ENCODE data around the gene TMEM62.

DNA sequence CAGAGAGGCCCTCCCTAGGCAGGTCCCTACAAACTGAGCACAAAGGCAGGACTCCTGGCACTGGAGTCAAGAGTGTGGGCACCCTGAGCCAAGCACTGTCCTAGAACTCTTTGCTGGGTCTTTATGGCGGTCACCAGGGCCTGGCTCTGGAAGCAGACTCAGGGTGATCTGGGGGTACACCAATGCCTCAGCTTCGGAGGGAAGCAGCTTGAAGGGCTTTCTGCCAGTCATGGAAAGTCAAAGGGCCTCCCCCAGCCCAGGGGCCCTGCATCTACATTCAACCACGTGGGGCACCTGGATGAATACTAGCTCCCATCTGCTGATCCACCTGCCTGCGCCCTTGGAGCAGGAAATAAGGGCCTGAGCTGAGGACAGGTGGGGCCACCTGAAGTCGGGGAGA, 80.1 kb downstream of the TMEM62 start:
- TF ChIP-seq, protein P1, sequence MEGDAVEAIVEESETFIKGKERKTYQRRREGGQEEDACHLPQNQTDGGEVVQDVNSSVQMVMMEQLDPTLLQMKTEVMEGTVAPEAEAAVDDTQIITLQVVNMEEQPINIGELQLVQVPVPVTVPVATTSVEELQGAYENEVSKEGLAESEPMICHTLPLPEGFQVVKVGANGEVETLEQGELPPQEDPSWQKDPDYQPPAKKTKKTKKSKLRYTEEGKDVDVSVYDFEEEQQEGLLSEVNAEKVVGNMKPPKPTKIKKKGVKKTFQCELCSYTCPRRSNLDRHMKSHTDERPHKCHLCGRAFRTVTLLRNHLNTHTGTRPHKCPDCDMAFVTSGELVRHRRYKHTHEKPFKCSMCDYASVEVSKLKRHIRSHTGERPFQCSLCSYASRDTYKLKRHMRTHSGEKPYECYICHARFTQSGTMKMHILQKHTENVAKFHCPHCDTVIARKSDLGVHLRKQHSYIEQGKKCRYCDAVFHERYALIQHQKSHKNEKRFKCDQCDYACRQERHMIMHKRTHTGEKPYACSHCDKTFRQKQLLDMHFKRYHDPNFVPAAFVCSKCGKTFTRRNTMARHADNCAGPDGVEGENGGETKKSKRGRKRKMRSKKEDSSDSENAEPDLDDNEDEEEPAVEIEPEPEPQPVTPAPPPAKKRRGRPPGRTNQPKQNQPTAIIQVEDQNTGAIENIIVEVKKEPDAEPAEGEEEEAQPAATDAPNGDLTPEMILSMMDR (optimal IDR thresholded peaks at IDR 0.05 in 1 of 3, IDR thresholded peaks at IDR 0.05 in 1 of 3, conservative IDR thresholded peaks at IDR 0.05 in 1 of 3; ENCODE audit: extremely low read depth in 1 of 3, insufficient read depth in 2 of 3, low read length in 3 of 3), result no peak
- TF ChIP-seq EZH2 (IDR thresholded peaks at IDR 0.05; ENCODE audit: low read length), result no peak
